Neural cell (in vitro differentiated cells): ENCODE measurements around the gene WRAP73.

Experiments
- EP300 ChIP-seq: fragments of 450-650 bp; conservative IDR thresholded peaks from 2 replicates; pipeline ENCODE4 v1.6.1; 2014; ENCODE audit warnings: antibody characterized with exemption, mild to moderate bottlenecking, moderate library complexity; ENCODE audit not compliant: poor library complexity, severe bottlenecking
- EZH2 ChIP-seq: fragments of 200-600, 300-800 bp; shearing (Covaris generic), sonication (generic); IDR thresholded peaks from 2 replicates; pipeline ENCODE4 v1.6.1; 2014; ENCODE audit warnings: antibody characterized with exemption, low read length, borderline replicate concordance, mild to moderate bottlenecking; ENCODE audit not compliant: insufficient read depth, poor library complexity, severe bottlenecking
- POLR2AphosphoS5 ChIP-seq: IDR thresholded peaks from 2 replicates; pipeline ENCODE4 v1.6.1; 2012
- SMC3 ChIP-seq: fragments of 450-650 bp; conservative IDR thresholded peaks from 2 replicates; pipeline ENCODE4 v1.6.1; 2014; ENCODE audit warnings: antibody characterized with exemption, mild to moderate bottlenecking, moderate library complexity; ENCODE audit not compliant: poor library complexity
- TAF1 ChIP-seq: IDR thresholded peaks from 2 replicates; pipeline ENCODE4 v1.6.1; 2012; ENCODE audit warnings: low read depth
- TF ChIP-seq, protein P1 (sequence below): fragments of 450-650 bp; IDR thresholded peaks from 2 replicates; pipeline ENCODE4 v1.5.1; 2014; ENCODE audit warnings: antibody characterized with exemption, mild to moderate bottlenecking, moderate library complexity; ENCODE audit not compliant: poor library complexity, severe bottlenecking
- TF ChIP-seq, protein P2 (sequence below): IDR thresholded peaks from 2 replicates; pipeline ENCODE4 v1.6.1; 2012; ENCODE audit warnings: borderline replicate concordance

DNA sequence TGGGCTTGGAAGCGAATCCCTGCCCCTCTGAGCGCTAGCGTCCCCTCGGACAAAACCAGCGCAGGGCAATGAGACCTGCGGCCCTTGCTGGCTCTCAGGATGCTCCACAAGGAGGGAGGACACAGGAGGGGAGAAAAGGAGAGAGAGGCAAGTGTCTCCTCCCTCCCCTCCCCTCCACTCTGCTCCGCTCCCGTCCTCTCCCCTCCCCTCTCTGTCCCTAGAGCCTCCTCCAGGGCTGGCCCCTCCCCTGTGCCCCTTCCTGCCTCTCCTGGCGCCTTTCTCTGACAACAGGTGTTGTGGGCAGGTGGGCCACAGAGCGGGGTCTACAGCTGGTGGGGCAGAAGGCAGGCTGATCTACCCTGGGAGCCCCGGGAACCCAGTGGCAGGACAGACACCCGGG lies 37.6 kb upstream of the WRAP73 start:
- TF ChIP-seq POLR2AphosphoS5, result no peak
- TF ChIP-seq, protein P1, sequence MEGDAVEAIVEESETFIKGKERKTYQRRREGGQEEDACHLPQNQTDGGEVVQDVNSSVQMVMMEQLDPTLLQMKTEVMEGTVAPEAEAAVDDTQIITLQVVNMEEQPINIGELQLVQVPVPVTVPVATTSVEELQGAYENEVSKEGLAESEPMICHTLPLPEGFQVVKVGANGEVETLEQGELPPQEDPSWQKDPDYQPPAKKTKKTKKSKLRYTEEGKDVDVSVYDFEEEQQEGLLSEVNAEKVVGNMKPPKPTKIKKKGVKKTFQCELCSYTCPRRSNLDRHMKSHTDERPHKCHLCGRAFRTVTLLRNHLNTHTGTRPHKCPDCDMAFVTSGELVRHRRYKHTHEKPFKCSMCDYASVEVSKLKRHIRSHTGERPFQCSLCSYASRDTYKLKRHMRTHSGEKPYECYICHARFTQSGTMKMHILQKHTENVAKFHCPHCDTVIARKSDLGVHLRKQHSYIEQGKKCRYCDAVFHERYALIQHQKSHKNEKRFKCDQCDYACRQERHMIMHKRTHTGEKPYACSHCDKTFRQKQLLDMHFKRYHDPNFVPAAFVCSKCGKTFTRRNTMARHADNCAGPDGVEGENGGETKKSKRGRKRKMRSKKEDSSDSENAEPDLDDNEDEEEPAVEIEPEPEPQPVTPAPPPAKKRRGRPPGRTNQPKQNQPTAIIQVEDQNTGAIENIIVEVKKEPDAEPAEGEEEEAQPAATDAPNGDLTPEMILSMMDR, result no peak
- no peak for TF ChIP-seq EZH2
- no peak for TF ChIP-seq TAF1
- TF ChIP-seq, protein P2, sequence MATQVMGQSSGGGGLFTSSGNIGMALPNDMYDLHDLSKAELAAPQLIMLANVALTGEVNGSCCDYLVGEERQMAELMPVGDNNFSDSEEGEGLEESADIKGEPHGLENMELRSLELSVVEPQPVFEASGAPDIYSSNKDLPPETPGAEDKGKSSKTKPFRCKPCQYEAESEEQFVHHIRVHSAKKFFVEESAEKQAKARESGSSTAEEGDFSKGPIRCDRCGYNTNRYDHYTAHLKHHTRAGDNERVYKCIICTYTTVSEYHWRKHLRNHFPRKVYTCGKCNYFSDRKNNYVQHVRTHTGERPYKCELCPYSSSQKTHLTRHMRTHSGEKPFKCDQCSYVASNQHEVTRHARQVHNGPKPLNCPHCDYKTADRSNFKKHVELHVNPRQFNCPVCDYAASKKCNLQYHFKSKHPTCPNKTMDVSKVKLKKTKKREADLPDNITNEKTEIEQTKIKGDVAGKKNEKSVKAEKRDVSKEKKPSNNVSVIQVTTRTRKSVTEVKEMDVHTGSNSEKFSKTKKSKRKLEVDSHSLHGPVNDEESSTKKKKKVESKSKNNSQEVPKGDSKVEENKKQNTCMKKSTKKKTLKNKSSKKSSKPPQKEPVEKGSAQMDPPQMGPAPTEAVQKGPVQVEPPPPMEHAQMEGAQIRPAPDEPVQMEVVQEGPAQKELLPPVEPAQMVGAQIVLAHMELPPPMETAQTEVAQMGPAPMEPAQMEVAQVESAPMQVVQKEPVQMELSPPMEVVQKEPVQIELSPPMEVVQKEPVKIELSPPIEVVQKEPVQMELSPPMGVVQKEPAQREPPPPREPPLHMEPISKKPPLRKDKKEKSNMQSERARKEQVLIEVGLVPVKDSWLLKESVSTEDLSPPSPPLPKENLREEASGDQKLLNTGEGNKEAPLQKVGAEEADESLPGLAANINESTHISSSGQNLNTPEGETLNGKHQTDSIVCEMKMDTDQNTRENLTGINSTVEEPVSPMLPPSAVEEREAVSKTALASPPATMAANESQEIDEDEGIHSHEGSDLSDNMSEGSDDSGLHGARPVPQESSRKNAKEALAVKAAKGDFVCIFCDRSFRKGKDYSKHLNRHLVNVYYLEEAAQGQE, result no peak
- TF ChIP-seq EP300, result no peak
- no peak for TF ChIP-seq SMC3
